ENCODE results near the gene TEAD1.

DNA sequence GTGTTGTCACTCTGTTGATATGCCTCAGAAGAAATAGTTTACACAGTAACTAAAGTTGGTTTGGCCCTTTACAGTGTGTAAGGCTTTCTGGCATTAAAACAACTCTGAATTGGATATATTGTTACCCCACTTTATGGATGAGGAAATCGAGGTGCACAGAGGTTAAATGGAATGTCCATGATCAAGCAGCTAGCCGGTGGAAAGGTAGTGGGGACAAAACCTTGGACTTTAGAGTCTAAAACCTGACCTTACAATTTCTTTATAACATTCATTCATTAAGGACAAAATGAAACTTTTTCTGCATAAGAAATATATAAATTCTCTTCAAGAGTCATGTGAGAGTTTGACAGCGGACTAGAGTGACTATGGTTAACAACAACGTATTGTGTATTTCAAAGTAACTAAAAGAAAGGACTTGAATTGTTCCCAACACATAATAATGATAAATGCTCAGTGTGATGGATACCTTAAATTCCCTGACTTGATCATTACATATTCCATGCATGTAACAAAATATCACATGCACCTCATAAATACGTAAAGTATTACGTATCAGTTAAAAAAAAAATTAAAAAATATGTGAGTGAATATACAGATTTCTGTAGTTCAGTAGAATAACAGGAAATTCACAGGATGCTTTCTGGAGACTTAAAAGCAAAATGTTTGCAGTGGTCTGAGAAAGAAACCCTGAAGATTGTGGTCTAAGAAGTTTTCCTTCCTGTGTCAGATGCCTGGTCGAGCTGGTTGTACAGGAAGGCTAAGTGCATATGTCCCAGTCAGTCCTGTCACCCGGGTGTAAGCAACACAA, 51.0 kb downstream of the TEAD1 start:
- TF ChIP-seq, protein P1, sequence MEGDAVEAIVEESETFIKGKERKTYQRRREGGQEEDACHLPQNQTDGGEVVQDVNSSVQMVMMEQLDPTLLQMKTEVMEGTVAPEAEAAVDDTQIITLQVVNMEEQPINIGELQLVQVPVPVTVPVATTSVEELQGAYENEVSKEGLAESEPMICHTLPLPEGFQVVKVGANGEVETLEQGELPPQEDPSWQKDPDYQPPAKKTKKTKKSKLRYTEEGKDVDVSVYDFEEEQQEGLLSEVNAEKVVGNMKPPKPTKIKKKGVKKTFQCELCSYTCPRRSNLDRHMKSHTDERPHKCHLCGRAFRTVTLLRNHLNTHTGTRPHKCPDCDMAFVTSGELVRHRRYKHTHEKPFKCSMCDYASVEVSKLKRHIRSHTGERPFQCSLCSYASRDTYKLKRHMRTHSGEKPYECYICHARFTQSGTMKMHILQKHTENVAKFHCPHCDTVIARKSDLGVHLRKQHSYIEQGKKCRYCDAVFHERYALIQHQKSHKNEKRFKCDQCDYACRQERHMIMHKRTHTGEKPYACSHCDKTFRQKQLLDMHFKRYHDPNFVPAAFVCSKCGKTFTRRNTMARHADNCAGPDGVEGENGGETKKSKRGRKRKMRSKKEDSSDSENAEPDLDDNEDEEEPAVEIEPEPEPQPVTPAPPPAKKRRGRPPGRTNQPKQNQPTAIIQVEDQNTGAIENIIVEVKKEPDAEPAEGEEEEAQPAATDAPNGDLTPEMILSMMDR (IDR thresholded peaks at IDR 0.05) = no peak
- no peak for TF ChIP-seq POLR2A (IDR thresholded peaks at IDR 0.05)
- TF ChIP-seq EP300 (IDR thresholded peaks at IDR 0.05) = no peak
